ENCODE data around the gene GP5. TPM values are rescaled to one million over a fixed set of nuclear protein-coding genes. Genes with fewer than 3 reads are reported as not detected.

The GP5 gene
- total and polyA plus RNA-seq, 2 of the 13 experiments (the other 11 are each of a cell fraction or from before 2014, with no cell fraction given): not detected

DNA sequence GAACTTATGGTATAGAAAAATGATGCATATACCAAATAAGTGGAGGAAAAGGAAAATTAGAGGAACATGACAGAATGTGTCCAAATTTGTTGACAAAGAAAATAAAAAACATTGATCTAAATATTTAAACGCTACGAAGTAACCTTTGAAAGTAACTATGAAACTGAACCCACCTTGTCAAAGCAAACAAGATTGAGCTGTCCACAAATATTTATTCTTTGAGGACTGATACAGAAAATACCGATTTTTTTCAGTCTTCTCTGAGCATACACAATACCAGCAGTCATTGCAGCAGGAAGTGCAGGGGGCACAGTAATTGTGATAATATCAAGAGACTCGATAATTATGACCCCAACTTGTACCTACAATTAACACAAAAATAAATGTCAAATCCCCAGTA, 47.7 kb upstream of the GP5 start:
- H3K36me3 ChIP-seq (replicated peaks in 1 of 2; ENCODE audit: control insufficient read depth in 1 of 2, insufficient read depth in 2 of 2, low read length in 2 of 2): peaks cover 9 to 67% of the 10 kb centered on the region in 2 experiments
- intact Hi-C loops (cut with micrococcal nuclease; ENCODE audit: unreplicated experiment) (no loop called here), in situ Hi-C loops (cut with HindIII; ENCODE audit: extremely low pct_ligation_motif_present, low pct_unique_long_range_greater_than_20kb) (no loop called here)
- H3K9me3 ChIP-seq (ENCODE audit: low read length): no peaks in the 10 kb centered on the region
- ChIA-PET POLR2A (interaction anchor here (1.0 to 1.9 kb wide), 3 partner anchors 125 to 137 kb away, joined by 3 to 5 read pairs (median 4); no protein-coding TSS in a partner anchor), CTCF (ENCODE audit: low intra/inter-chr PET ratio, low total read pairs) (no interaction called here)
- peaks cover 3% of the 10 kb centered on the region; the same call in 1 of the 2 replicates for H4K20me1 ChIP-seq (ENCODE audit: insufficient read depth, low read length)
- H3K79me2 ChIP-seq (ENCODE audit: insufficient read depth, low read length): no peaks in the 10 kb centered on the region
- H3K27me3 ChIP-seq (ENCODE audit: control insufficient read depth in 1 of 2, insufficient read depth in 2 of 2, low read length in 2 of 2): no peaks in the 10 kb centered on the region
- FAIRE-seq (peak; percentile 28), DNase-seq (ENCODE audit: low spot score) (peak; percentile 68), ATAC-seq (peak; percentile 95)
- BruUV-seq (replicated peaks): no TSS peak
- 2% methylated on average over 4 of the region's 4 CpGs for WGBS (ENCODE audit: low lambda C conversion rate)
- peaks cover 24% of the 10 kb centered on the region for H3K4me1 ChIP-seq (ENCODE audit: insufficient read depth, low read length)
- peak overlapping the region; percentile 30; the same call in 1 of the 2 replicates for H3K4me2 ChIP-seq (ENCODE audit: low read depth, low read length)
- H3K4me3 ChIP-seq (replicated peaks in 1 of 3; ENCODE audit: insufficient read depth in 1 of 3, low read depth in 2 of 3, low read length in 3 of 3): no peak overlapping the region
- no peak overlapping the region for H2AFZ ChIP-seq (ENCODE audit: low read length)
- no peak overlapping the region for H3K9ac ChIP-seq (ENCODE audit: insufficient read depth, low read depth, low read length)
- peak overlapping the region; percentile 46 for H3K27ac ChIP-seq (ENCODE audit: extremely low read length, insufficient read depth, low read length)
- no peak for TF ChIP-seq EHMT2 (IDR thresholded peaks at IDR 0.05; ENCODE audit: borderline replicate concordance, low read depth, low read length)
- TF ChIP-seq, protein P1, sequence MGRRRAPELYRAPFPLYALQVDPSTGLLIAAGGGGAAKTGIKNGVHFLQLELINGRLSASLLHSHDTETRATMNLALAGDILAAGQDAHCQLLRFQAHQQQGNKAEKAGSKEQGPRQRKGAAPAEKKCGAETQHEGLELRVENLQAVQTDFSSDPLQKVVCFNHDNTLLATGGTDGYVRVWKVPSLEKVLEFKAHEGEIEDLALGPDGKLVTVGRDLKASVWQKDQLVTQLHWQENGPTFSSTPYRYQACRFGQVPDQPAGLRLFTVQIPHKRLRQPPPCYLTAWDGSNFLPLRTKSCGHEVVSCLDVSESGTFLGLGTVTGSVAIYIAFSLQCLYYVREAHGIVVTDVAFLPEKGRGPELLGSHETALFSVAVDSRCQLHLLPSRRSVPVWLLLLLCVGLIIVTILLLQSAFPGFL (CRISPR knock-in tag; IDR thresholded peaks at IDR 0.05): no peak
- TF ChIP-seq ZNF564 (CRISPR knock-in tag; IDR thresholded peaks at IDR 0.05): no peak
- TF ChIP-seq ZNF781 (CRISPR knock-in tag; IDR thresholded peaks at IDR 0.05; ENCODE audit: borderline replicate concordance, not compliant biosample characterization): no peak
- no peak for TF ChIP-seq ZNF367 (CRISPR knock-in tag; IDR thresholded peaks at IDR 0.05; ENCODE audit: borderline replicate concordance)
- no peak for TF ChIP-seq HNRNPUL1 (IDR thresholded peaks at IDR 0.05; ENCODE audit: low read depth, low read length)
- TF ChIP-seq MIER2 (CRISPR knock-in tag; IDR thresholded peaks at IDR 0.05): no peak
- TF ChIP-seq ZNF660 (CRISPR knock-in tag; IDR thresholded peaks at IDR 0.05; ENCODE audit: borderline replicate concordance, low read depth): no peak
- TF ChIP-seq FOSL2 (CRISPR knock-in tag; IDR thresholded peaks at IDR 0.05): no peak
- no peak for TF ChIP-seq RFX3 (CRISPR knock-in tag; IDR thresholded peaks at IDR 0.05)
- TF ChIP-seq ZNF33A (CRISPR knock-in tag; IDR thresholded peaks at IDR 0.05; ENCODE audit: borderline replicate concordance): no peak
- no peak for TF ChIP-seq TRIM22 (IDR thresholded peaks at IDR 0.05)
- TF ChIP-seq DNMT1 (CRISPR knock-in tag; IDR thresholded peaks at IDR 0.05): no peak
- TF ChIP-seq TFAP4 (IDR thresholded peaks at IDR 0.05; ENCODE audit: borderline replicate concordance, low read depth): no peak
- TF ChIP-seq ZSCAN25 (CRISPR knock-in tag; IDR thresholded peaks at IDR 0.05): no peak
- no peak for TF ChIP-seq ZNF598 (CRISPR knock-in tag; IDR thresholded peaks at IDR 0.05; ENCODE audit: borderline replicate concordance)
- TF ChIP-seq ZNF160 (CRISPR knock-in tag; IDR thresholded peaks at IDR 0.05): no peak
- no peak for TF ChIP-seq TEAD3 (CRISPR knock-in tag; optimal IDR thresholded peaks at IDR 0.05; ENCODE audit: borderline replicate concordance)
- no peak for TF ChIP-seq ZNF746 (CRISPR knock-in tag; IDR thresholded peaks at IDR 0.05)
- no peak for TF ChIP-seq PHF5A (CRISPR knock-in tag; IDR thresholded peaks at IDR 0.05; ENCODE audit: low read depth, unreplicated experiment)
- TF ChIP-seq ZNF720 (CRISPR knock-in tag; IDR thresholded peaks at IDR 0.05): no peak
- TF ChIP-seq ZNF530 (CRISPR knock-in tag; IDR thresholded peaks at IDR 0.05; ENCODE audit: low read depth): no peak
- no peak for TF ChIP-seq ZBTB43 (CRISPR knock-in tag; conservative IDR thresholded peaks at IDR 0.05)
